GM10266 (cell line): ENCODE measurements around the gene PCED1B.
"Not testable (repeated sequence)": the region's sequence is repeated elsewhere in the genome, so short reads cannot be mapped to it uniquely, and the experiment has no call there.

Experiments used
- DNase-seq: peaks from one replicate; pipeline ENCODE4 v3.0.0; 2012; ENCODE audit errors: extremely low spot score
- TF ChIP-seq, protein P1 (sequence below): IDR thresholded peaks from 2 replicates; pipeline ENCODE4 v1.5.1; 2012; ENCODE audit warnings: mild to moderate bottlenecking, low read depth; ENCODE audit not compliant: control insufficient read depth, insufficient read depth; ENCODE audit errors: missing control alignments

PCED1B gene

DNA sequence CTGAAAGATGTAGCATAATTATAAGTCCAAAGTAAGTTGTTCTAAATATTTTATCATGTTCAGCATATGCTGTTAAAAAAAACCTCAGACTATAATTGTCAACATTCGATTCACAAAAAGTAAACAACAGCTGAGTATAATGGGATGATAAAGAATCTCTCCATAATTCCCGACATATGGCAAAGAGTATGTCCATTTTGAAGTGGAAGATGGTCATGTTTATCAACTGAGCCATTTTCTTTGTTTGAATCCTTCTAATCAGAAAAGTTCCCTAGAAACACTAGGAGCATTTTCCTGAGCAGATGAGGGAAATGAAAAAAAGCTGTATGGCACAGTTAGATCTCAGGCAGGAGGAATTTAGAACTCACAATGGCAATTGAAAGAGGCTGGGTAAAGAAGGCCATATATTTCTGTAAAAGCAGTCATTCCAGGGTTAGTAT is 192.4 kb downstream of the PCED1B start:
- DNase-seq: no peak
- TF ChIP-seq, protein P1, sequence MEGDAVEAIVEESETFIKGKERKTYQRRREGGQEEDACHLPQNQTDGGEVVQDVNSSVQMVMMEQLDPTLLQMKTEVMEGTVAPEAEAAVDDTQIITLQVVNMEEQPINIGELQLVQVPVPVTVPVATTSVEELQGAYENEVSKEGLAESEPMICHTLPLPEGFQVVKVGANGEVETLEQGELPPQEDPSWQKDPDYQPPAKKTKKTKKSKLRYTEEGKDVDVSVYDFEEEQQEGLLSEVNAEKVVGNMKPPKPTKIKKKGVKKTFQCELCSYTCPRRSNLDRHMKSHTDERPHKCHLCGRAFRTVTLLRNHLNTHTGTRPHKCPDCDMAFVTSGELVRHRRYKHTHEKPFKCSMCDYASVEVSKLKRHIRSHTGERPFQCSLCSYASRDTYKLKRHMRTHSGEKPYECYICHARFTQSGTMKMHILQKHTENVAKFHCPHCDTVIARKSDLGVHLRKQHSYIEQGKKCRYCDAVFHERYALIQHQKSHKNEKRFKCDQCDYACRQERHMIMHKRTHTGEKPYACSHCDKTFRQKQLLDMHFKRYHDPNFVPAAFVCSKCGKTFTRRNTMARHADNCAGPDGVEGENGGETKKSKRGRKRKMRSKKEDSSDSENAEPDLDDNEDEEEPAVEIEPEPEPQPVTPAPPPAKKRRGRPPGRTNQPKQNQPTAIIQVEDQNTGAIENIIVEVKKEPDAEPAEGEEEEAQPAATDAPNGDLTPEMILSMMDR: no peak

- TF ChIP-seq, protein P1: no peak
Observed at GRCh38 chr12:47272412-47273190, 193.2 kb downstream of the PCED1B start.

DNA sequence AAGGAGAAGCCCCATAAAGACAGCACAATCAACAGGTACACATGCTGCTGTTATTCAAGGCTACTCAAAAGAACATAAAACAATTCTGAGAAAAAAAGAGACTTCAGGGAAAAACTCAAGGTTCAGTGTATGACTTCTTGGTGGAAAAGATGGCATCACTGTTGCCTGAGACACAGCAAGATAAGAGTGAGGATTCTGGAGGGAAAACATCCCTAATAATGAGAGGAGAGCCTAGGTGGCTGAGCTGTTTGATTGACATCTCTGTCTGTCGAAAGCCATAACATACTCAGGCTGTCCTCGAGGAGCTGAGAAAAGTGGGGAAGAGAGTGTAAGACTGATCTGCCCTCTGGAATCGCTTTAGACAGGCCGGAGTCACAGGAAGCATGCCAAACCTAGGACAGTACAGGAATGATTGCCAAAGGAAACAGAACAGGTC is 193.8 kb downstream of the PCED1B start:
- TF ChIP-seq, protein P1: no peak
- no peak for DNase-seq

More at GRCh38 chr12:47272412-47273190, 193.2 kb downstream of the PCED1B start:
- DNase-seq: no peak

DNA sequence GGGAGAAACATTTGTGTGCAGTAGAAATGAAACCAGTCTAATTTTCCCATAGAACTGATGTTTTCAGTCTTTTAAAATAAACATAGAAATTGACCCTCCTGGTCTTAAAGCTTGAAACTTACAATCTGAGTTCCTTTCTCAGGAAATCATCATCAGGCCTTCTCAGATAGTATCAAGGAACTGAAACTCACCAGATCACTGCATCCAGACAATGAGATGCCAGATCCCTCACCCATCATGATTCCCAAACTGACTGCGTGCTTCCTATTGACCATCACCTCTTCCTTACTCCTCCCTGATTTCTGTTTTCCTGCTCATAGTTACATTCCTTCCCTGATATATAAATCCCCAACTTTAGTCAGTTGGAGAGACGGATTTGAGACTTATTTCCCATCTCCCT is 195.3 kb downstream of the PCED1B start:
- TF ChIP-seq, protein P1: no peak
- no peak for DNase-seq

GRCh38 chr12:47276253-47276620 is 196.8 kb downstream of the PCED1B start:
- no peak for DNase-seq
- TF ChIP-seq, protein P1: no peak

DNA sequence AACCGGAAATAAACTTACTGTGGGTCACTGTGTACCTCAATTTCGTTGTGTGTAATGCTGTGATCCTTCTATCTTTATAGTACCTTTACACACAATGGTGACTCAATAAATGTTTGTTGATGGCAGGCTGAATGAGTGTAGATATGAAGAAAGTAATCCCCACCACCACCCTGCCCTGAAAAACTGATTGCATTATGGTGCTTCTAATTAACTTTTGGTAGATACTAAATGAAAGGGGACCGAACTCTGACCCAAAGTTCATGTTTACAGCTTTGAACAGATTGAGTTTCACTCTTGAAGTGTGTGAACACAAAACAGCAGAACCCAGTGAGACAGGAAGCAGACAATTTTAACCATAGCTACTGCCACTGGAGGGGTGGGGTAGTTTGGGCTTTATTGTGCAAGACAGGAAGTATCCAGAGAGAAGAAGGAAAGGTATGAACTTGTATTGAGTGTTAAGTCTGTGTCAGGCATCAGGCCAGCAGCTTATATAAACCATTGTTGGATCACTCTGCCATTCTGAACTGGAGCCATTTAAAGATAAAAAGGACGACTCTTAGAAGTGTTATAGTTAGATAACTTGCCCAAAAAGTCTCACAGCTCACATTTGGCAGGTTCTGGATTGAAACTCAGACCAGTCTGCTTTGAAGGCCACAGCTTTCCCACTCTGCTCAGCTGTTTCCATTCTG is 197.3 kb downstream of the PCED1B start:
- TF ChIP-seq, protein P1: no peak
- peak; percentile 25 for DNase-seq

GRCh38 chr12:47277972-47278448 is 198.6 kb downstream of the PCED1B start:
- TF ChIP-seq, protein P1: no peak
- no peak for DNase-seq

DNA sequence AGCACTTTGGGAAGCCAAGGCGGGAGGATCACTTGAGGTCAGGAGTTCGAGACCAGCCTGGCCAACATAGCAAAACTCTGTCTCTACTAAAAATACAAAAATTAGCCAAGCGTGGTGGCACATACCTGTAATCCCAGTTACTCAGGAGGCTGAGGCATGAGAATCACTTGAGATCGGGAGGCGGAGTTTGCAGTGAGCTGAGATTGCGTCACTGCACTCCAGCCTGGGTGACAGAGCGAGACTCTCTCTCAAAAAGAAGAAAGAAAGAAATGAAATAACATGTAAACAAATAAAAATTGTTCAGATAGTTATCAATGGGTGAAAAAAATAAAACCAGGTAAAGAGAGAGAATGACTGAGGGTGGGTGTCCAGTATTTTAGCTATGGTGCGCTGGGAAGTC is 200.3 kb downstream of the PCED1B start:
- DNase-seq: not testable (repeated sequence)
